22Rv1 (cell line): Measurements from ENCODE around the gene THNSL1.

Experiments used
- CTCF ChIP-seq: fragments of 450-650 bp; IDR thresholded peaks from 2 replicates; pipeline ENCODE4 v1.5.1; 2017; ENCODE audit warnings: mild to moderate bottlenecking
- ZFX ChIP-seq: fragments of 450-650 bp; IDR thresholded peaks from 2 replicates; pipeline ENCODE4 v1.6.1; 2017; ENCODE audit warnings: antibody characterized with exemption, borderline replicate concordance

- no peak for TF ChIP-seq CTCF
- no peak for TF ChIP-seq ZFX
These were observed 46.6 kb upstream of the THNSL1 start for GRCh38 chr10:24969841-24970281.
